Activated T-cell treated with anti-CD3 and anti-CD28 coated beads for 24 hours (primary cell): ENCODE measurements around the gene DHRSX.
"Not testable (repeated sequence)": the region's sequence is repeated elsewhere in the genome, so short reads cannot be mapped to it uniquely, and the experiment has no call there.

Experiments used
- DNase-seq: peaks from one replicate; pipeline ENCODE4 v3.0.0-alpha.2; 2020; ENCODE audit warnings: low read depth

The DHRSX gene

GRCh38 chrX:2424317-2424716 is 76.5 kb downstream of the DHRSX start:
- no peak for DNase-seq

- no peak for DNase-seq
Measured at GRCh38 chrX:2423899-2424298, 76.9 kb downstream of the DHRSX start.

- no peak for DNase-seq
Measured at GRCh38 chrX:2423282-2423681, 77.5 kb downstream of the DHRSX start.

GRCh38 chrX:2419418-2419817 is 81.4 kb downstream of the DHRSX start:
- not testable (repeated sequence) for DNase-seq

GRCh38 chrX:2418000-2418399 is 82.8 kb downstream of the DHRSX start:
- no peak for DNase-seq

GRCh38 chrX:2416851-2417604 is 83.7 kb downstream of the DHRSX start:
- no peak for DNase-seq

GRCh38 chrX:2414384-2414783 is 86.4 kb downstream of the DHRSX start:
- no peak for DNase-seq

GRCh38 chrX:2413969-2414368 is 86.8 kb downstream of the DHRSX start:
- no peak for DNase-seq

- no peak for DNase-seq
Measured at GRCh38 chrX:2412131-2412530, 88.6 kb downstream of the DHRSX start.

- DNase-seq: no peak
Measured at GRCh38 chrX:2410279-2411020, 90.3 kb downstream of the DHRSX start.

GRCh38 chrX:2409796-2410195 is 91.0 kb downstream of the DHRSX start:
- no peak for DNase-seq

- DNase-seq: no peak
Measured at GRCh38 chrX:2408856-2409255, 91.9 kb downstream of the DHRSX start.

GRCh38 chrX:2406891-2407518 is 93.8 kb downstream of the DHRSX start:
- no peak for DNase-seq

- DNase-seq: no peak
Measured at GRCh38 chrX:2404776-2405175, 96.0 kb downstream of the DHRSX start.

GRCh38 chrX:2402361-2402690 is 98.5 kb downstream of the DHRSX start:
- no peak for DNase-seq

- no peak for DNase-seq
Measured at GRCh38 chrX:2401590-2402360, 99.0 kb downstream of the DHRSX start.

- DNase-seq: no peak
Measured at GRCh38 chrX:2401201-2401589, 99.6 kb downstream of the DHRSX start.

- DNase-seq: no peak
Measured at GRCh38 chrX:2398064-2398656, 102.6 kb downstream of the DHRSX start.

GRCh38 chrX:2397229-2398063 is 103.3 kb downstream of the DHRSX start:
- DNase-seq: no peak

GRCh38 chrX:2395261-2395992 is 105.3 kb downstream of the DHRSX start:
- DNase-seq: no peak
